ENCODE results near the gene USP37. TPM values are rescaled to one million over a fixed set of nuclear protein-coding genes. Genes with fewer than 3 reads are reported as not detected.

The USP37 gene
- total and polyA plus RNA-seq, 2 of the 4 experiments (the other 2 are of a cell fraction): 1.6 to 6.5 TPM

DNA sequence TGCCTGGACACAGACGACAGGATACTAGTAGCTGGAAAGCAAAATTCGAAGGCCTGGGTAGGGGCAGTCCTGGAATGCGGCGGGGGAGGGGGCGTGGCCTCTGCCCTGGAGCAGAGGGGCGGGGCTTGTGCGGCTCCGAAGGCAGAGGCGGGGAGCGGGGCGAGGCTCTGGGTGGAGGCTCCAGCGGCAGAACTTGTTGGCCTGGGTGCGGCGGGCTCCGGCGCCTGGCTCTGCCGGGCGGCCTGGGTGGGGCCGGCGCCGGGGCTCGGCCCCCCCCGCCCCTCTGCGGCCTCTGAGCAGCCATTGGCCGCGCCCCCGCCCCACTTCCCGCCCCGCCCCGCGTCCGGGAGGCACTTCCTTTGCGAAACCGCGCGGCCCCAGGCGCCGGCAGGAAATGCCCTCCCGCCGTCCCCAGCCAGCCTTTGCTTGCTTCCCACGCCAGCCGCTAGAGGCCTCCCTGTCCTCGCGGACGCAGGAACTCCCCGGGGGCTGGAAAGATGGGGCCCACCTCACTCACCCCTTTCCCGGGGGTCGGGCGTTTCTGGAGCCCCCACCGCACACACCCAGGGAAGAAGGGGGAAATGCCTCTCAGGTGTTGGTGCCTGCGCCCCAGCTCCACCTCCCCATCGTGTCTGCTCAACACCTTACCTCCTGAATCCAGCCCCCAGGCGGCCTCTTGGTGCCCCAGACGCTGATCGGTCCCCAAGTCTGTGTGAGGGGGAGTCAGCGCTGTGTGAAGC lies 161.8 kb downstream of the USP37 start (continued):
- TF ChIP-seq, protein P1, sequence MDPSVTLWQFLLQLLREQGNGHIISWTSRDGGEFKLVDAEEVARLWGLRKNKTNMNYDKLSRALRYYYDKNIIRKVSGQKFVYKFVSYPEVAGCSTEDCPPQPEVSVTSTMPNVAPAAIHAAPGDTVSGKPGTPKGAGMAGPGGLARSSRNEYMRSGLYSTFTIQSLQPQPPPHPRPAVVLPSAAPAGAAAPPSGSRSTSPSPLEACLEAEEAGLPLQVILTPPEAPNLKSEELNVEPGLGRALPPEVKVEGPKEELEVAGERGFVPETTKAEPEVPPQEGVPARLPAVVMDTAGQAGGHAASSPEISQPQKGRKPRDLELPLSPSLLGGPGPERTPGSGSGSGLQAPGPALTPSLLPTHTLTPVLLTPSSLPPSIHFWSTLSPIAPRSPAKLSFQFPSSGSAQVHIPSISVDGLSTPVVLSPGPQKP (IDR thresholded peaks at IDR 0.05; ENCODE audit: borderline replicate concordance, low read depth, low read length): no peak

DNA sequence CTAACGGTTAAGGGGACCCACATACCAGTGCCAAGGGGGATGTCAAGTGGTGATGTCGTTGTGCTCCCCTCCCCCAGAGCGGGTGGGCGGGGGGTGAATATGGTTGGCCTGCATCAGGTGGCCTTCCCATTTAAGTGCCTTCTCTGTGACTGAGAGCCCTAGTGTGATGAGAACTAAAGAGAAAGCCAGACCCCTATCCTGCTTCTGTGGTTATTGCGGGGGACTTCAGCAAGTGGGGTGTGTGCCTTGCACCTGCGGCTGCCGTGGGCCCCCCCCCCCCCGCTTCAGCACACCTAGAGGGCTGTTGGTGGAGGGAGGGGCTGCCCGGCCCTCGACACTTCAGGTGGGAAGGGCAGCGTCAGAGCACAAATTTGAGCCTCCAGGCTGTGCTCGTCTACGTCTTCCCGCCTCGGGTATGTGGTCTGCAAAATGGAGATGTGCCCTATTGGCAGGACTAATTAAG lies 162.4 kb downstream of the USP37 start:
- H2BK5ac ChIP-seq (ENCODE audit: low read depth, low read length, poor library complexity, severe bottlenecking): peak overlapping the region; percentile 74
- peak overlapping the region; percentile 72 for H3K14ac ChIP-seq (replicated peaks; ENCODE audit: low read depth, low read length)
- H4K91ac ChIP-seq (ENCODE audit: insufficient read depth, low read depth, low read length): peak overlapping the region; percentile 69
- intact Hi-C loops (cut with micrococcal nuclease): loop anchor here (1.0 kb wide), 3 partner anchors 61 to 243 kb away; partner anchors contain the start of genes CNOT9 and USP37
- ChIA-PET CTCF (interaction anchor here (0.6 kb wide), 1 partner anchor 50 kb away, joined by 3 read pairs; no protein-coding TSS in a partner anchor), POLR2A (ENCODE audit: unreplicated experiment) (no interaction called here)
- TF ChIP-seq, protein P2, sequence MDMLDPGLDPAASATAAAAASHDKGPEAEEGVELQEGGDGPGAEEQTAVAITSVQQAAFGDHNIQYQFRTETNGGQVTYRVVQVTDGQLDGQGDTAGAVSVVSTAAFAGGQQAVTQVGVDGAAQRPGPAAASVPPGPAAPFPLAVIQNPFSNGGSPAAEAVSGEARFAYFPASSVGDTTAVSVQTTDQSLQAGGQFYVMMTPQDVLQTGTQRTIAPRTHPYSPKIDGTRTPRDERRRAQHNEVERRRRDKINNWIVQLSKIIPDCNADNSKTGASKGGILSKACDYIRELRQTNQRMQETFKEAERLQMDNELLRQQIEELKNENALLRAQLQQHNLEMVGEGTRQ (IDR thresholded peaks at IDR 0.05; ENCODE audit: low read depth, low read length): no peak
- TF ChIP-seq, protein P3, sequence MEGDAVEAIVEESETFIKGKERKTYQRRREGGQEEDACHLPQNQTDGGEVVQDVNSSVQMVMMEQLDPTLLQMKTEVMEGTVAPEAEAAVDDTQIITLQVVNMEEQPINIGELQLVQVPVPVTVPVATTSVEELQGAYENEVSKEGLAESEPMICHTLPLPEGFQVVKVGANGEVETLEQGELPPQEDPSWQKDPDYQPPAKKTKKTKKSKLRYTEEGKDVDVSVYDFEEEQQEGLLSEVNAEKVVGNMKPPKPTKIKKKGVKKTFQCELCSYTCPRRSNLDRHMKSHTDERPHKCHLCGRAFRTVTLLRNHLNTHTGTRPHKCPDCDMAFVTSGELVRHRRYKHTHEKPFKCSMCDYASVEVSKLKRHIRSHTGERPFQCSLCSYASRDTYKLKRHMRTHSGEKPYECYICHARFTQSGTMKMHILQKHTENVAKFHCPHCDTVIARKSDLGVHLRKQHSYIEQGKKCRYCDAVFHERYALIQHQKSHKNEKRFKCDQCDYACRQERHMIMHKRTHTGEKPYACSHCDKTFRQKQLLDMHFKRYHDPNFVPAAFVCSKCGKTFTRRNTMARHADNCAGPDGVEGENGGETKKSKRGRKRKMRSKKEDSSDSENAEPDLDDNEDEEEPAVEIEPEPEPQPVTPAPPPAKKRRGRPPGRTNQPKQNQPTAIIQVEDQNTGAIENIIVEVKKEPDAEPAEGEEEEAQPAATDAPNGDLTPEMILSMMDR (conservative IDR thresholded peaks at IDR 0.05; ENCODE audit: low read depth, low read length): no peak
- TF ChIP-seq RFX5 (IDR thresholded peaks at IDR 0.05; ENCODE audit: low read depth, low read length) (no peak), RAD21 (IDR thresholded peaks at IDR 0.05; ENCODE audit: low read length) (no peak), POLR2A (IDR thresholded peaks at IDR 0.05; ENCODE audit: low read depth, low read length) (no peak), MAZ (IDR thresholded peaks at IDR 0.05; ENCODE audit: borderline replicate concordance, low read depth, low read length) (no peak), CEBPB (IDR thresholded peaks at IDR 0.05; ENCODE audit: low read depth, low read length) (no peak)
- TF ChIP-seq, protein P1 (IDR thresholded peaks at IDR 0.05; ENCODE audit: borderline replicate concordance, low read depth, low read length): no peak
- peaks cover 0 to 28% of the 10 kb centered on the region in 2 experiments; a peak in 2 of 4 replicates for H3K79me1 ChIP-seq (ENCODE audit: low read depth in 1 of 2, low read length in 2 of 2)
- ATAC-seq (ENCODE audit: low read depth) (peak; percentile 0), DNase-seq (no peak)
- no TSS peak for BruUV-seq (replicated peaks)
- H4K20me1 ChIP-seq (ENCODE audit: insufficient read depth, low read length): peaks cover 13% of the 10 kb centered on the region; the same call in 1 of the 2 replicates
- H3K27ac ChIP-seq (ENCODE audit: insufficient read depth, low read length): peak overlapping the region; percentile 76
- H3K23ac ChIP-seq (ENCODE audit: low read depth, low read length): peak overlapping the region; percentile 19
- H2AK5ac ChIP-seq (ENCODE audit: low read depth, low read length): peak overlapping the region; percentile 60
- H3K4me3 ChIP-seq (ENCODE audit: insufficient read depth, low read depth, low read length): peak overlapping the region; percentile 44; the same call in 1 of the 2 replicates
- H3K36me3 ChIP-seq (ENCODE audit: control insufficient read depth, insufficient read depth, low read length): peaks cover 26% of the 10 kb centered on the region
- peak overlapping the region; percentile 73 to 91 for H4K8ac ChIP-seq (ENCODE audit: low read depth in 2 of 2, low read length in 2 of 2)
- H3K9ac ChIP-seq (ENCODE audit: low read depth, low read length): peak overlapping the region; percentile 56
- no peaks in the 10 kb centered on the region for H3K9me3 ChIP-seq (ENCODE audit: control insufficient read depth, insufficient read depth, low read length)
- H3K9me1 ChIP-seq (ENCODE audit: insufficient read depth, low read length): peaks cover 4% of the 10 kb centered on the region; the same call in 1 of the 2 replicates
- dilution Hi-C loops (cut with HindIII; ENCODE audit: low sequenced_read_pairs, unreplicated experiment): no loop called here
- peak overlapping the region; percentile 45; the same call in 1 of the 2 replicates for H3K56ac ChIP-seq (ENCODE audit: extremely low read depth, insufficient read depth, low read length)
- H3K4me2 ChIP-seq (ENCODE audit: low read depth, low read length): peak overlapping the region; percentile 94
- peak overlapping the region; percentile 4; the same call in 1 of the 2 replicates for H2BK120ac ChIP-seq (ENCODE audit: low read depth, low read length)
- H2BK20ac ChIP-seq (ENCODE audit: low read depth, low read length): no peak overlapping the region
- H3K27me3 ChIP-seq (ENCODE audit: control insufficient read depth, insufficient read depth, low read length): no peaks in the 10 kb centered on the region
- peak overlapping the region; percentile 78 for H3K4ac ChIP-seq (ENCODE audit: low read depth, low read length)
- H4K5ac ChIP-seq (ENCODE audit: low read depth, low read length): peak overlapping the region; percentile 95
- no peak overlapping the region for H2BK15ac ChIP-seq (ENCODE audit: low read depth, low read length)
- in situ Hi-C loops (cut with MboI; ENCODE audit: low sequenced_read_pairs): loop anchor here (5.0 to 10.0 kb wide), 2 partner anchors 57 to 249 kb away; partner anchors contain the start of genes BCS1L and ZNF142
- peak overlapping the region; percentile 80 for H2AFZ ChIP-seq (replicated peaks; ENCODE audit: low read length, poor library complexity)
- 0% methylated on average over 2 of the region's 15 CpGs; no CpG with 5 or more reads in 1 of the 2 experiments for WGBS, 2 experiments (ENCODE audit: extremely low coverage in 2 of 2, insufficient read length in 1 of 2)
- peaks cover 21% of the 10 kb centered on the region for H3K4me1 ChIP-seq (ENCODE audit: control insufficient read depth, insufficient read depth, low read length)
- H2AK9ac ChIP-seq (replicated peaks; ENCODE audit: low read depth, low read length, poor library complexity): peak overlapping the region; percentile 98
- H3K18ac ChIP-seq (ENCODE audit: low read depth, low read length): peak overlapping the region; percentile 88

All from IMR-90 (cell line).